Gastrocnemius medialis (tissue), 4 donors: ENCODE data around the gene ERBB2.

Source experiments
- CTCF ChIP-seq, 5 experiments: fragments of 450-650 bp in 3 of 5; fragments of 200-600 bp in 2 of 5; sonication (generic) in 2 of 5; IDR thresholded peaks in 4 of 5; conservative IDR thresholded peaks in 1 of 5; 1 replicate in 4 of 5; 2 replicates in 1 of 5; pipeline ENCODE4 v1.5.1; 2016 to 2019; ENCODE audit warnings: antibody characterized with exemption in 5 of 5, mild to moderate bottlenecking in 3 of 5, moderate library complexity in 3 of 5
- POLR2A ChIP-seq, 2 donors: fragments of 450-650 bp; IDR thresholded peaks; one replicate each; pipeline ENCODE4 v1.6.1; 2017; ENCODE audit warnings: antibody characterized with exemption in 2 of 2, mild to moderate bottlenecking in 2 of 2, moderate library complexity in 2 of 2

- no peak for TF ChIP-seq POLR2A (IDR thresholded peaks at IDR 0.05)
- TF ChIP-seq CTCF (IDR thresholded peaks at IDR 0.05 in 4 of 5, conservative IDR thresholded peaks at IDR 0.05 in 1 of 5) = no peak
Observed at GRCh38 chr17:39772987-39773934, 73.4 kb downstream of the ERBB2 start.
